ENCODE results near the gene SLC6A20.

SLC6A20 gene

DNA sequence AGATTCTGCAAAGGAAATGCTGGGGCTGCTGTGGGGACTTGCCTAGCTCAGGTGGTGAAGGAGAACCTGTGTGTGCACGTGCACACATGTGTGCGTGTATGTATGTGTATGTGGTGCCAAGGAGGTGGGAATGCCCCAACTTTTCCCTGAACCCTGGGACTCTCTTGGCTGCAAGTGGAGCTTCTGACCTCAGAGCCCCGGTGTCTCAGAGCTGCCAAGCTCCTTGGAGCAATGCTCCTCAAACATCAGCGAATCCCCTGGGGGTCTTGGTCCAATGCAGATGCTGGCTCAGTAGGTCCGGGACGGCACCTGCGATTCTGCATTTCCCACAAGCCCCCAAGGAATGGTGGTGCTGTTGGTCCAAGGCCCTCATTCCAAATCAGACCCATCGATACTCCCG, 5.8 kb upstream of the SLC6A20 start:
- DNase-seq (ENCODE audit: low read depth): no peak

- DNase-seq (ENCODE audit: low read depth): no peak
Observed at GRCh38 chr3:45800611-45801010, 4.3 kb upstream of the SLC6A20 start.

- DNase-seq (ENCODE audit: low read depth): no peak
Observed at GRCh38 chr3:45799586-45799985, 3.2 kb upstream of the SLC6A20 start.

- DNase-seq (ENCODE audit: low read depth): no peak
Observed at GRCh38 chr3:45798034-45798433, 1.7 kb upstream of the SLC6A20 start.

DNA sequence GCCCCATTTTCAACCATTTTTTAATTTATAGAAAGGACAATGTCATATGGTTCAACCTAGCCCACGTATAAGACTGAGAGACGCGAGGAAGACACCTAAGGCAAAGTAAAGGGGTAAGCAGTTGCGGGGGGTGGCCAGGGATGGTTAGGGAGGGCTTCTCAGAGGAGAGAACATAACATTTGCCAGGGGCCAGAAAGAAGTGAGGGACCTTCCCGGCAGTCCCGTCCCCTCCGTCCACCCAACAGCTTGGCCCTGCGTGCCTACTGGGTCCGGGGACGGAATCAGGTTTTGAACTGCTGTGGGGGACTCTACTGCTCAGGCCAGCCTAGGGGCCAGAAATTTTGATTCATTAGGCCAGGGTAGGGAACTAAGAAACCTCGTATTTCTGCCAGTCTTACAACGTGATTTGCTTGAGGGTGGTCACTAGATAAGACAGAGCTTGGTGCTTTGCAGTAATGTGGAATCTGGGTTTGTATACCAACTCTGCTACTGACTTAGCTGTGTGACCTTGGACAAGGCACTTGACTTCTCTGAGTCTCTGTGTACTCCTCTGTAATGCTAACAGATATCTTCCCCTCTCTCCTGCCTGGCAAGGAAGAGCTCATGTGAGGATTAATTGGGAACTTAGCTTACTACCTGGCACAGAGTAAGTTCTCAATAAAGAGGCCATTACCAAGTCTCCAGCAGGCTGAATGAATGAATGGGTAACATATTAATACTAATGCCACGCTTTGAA, 734 bp upstream of the SLC6A20 start:
- DNase-seq (ENCODE audit: low read depth): no peak

DNA sequence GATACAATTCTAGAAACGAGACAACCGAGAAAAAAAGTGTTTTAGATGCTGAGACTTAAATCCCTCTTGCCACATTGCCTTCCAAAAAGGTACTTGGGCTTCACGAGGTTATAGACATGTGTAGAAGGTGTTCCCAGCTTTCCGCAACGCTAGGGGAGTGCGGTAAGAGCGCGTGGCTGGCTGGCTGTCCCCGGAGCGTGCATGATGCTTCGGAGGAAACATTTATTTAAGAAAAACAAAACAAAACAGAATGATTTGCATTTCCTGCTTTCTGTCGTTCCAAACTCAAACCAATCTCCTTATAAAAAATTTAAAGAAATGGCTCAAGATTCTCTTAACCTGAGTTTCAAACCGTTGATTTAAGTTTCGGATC, 841 bp downstream of the SLC6A20 start:
- no peak for DNase-seq (ENCODE audit: low read depth)

GRCh38 chr3:45794660-45795059, 1.7 kb downstream of the SLC6A20 start:
- DNase-seq (ENCODE audit: low read depth): no peak

- DNase-seq (ENCODE audit: low read depth): no peak
Observed at GRCh38 chr3:45794177-45794560, 2.2 kb downstream of the SLC6A20 start.

DNA sequence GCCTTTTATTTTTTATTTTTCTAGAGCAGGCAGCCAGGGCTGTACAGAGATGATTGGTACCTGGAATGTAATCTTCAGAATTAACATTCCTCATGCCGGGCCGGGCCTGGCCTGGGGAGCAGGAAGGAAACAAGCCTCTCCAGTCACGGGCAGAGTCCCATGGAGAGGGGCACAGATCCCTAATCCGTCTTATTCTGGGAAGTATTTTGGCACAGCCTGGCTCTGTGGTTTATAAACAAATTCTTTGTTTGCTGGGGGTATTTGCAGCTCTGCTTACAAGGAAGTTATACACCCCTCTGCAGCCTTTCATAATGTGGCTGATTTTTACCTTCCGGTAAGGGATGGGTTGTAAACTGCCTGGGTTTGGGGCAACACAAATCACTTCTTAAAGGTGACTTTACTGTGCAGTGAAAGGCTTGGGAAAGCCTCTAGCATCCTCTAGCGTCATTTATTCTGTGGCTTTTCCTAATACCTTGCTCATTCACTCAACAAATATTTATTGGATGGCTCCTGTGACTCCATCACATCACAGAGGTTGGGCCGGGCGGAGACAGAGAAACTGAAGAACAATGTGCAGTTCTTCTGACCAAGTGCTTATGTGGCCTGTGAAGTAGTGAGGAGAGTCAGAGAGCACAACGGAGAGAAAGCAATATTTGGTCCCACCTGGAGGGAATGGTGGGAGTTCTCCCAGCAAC, 2.7 kb downstream of the SLC6A20 start:
- no peak for DNase-seq (ENCODE audit: low read depth)

- DNase-seq (ENCODE audit: low read depth): no peak
Observed at GRCh38 chr3:45792516-45793172, 3.7 kb downstream of the SLC6A20 start.

DNA sequence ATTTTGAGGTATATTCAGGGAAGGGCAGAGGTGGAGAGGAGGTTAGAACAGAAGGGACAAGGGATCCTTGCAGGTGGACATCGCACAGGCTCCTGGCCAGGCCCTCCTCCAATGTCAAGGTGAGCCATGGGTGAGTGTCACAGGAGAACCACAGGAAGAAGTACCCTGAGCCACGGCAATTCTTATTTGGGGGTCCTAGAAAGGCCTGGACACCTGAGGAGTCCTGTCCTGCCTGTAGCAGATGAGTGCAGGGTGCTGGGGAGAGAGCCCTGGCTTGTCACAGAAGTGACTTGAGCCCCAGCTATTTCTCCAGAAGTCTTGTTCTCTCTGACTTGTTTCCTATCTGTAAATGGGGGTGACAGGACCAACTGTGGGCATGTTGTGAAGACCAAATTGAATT, 4.3 kb downstream of the SLC6A20 start:
- DNase-seq (ENCODE audit: low read depth): no peak

DNA sequence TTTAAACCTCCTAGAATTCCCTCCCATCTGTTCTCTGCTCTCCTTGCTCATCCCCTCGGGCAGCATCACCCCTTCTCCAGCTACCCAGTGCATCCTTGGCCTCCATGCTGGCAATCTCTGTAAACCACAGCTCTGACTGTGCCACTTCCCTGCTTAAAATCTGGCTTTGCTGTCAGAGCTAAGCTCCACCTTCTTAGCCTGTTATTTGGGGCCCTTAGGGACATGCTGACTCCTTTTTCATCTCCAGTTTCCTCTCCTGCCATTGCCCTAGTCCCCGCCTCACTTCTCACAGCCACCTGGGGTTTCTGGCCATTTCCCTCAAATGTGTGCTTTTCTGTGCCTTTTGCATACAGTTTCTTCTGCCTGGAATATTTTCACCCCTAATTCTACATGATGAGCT, 5.7 kb downstream of the SLC6A20 start:
- DNase-seq (ENCODE audit: low read depth): no peak

DNA sequence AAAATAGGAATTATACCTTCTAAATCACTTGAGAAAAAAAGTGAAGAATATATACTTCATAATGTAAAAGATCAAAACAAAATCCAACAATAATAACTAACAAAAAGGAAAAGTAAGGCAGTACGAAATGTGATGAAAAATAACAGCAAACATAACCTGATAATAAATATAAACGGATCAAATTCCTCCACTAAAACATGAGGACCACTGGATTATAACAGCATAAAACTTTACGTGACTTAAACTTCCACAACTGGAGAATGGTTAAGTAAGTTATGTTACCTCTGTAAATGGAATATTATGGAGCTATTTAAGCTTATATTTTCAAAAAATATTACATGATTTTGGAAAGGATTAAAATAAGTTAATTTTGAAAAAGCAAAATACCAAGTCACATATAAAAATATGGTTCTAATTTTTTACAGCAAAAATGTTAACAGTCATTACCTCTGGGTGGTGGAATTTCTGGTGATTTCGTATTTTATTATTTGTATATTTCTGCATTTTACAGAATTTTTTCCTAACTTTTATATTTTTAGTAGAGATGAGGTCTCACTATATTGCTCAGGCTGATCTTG, 7.0 kb downstream of the SLC6A20 start:
- DNase-seq (ENCODE audit: low read depth): no peak

- DNase-seq (ENCODE audit: low read depth): no peak
Observed at GRCh38 chr3:45787551-45787950, 8.8 kb downstream of the SLC6A20 start.

GRCh38 chr3:45786801-45787495, 9.4 kb downstream of the SLC6A20 start:
- no peak for DNase-seq (ENCODE audit: low read depth)

- no peak for DNase-seq (ENCODE audit: low read depth)
Observed at GRCh38 chr3:45785605-45786150, 10.7 kb downstream of the SLC6A20 start.

DNA sequence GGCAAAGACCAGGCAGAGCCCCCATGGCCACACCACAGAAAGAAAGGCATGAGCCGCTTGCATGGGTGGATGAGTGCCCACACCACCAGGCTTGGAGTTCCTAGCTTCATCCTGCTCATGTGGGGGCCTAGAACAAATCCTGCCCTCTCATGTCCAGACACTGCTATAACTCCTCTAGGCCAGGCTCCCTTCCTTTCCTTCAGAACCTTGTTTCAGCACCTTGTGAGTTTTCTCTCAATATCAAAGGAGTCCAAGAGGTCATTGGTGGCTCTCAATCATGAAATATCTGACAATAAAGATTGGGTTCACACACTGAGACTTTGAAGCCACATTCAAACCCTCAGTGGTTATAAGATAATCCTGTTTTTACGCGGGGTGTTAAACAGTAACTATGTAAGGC, 12.7 kb downstream of the SLC6A20 start:
- DNase-seq (ENCODE audit: low read depth): no peak

- no peak for DNase-seq (ENCODE audit: low read depth)
Observed at GRCh38 chr3:45782381-45782780, 14.0 kb downstream of the SLC6A20 start.

GRCh38 chr3:45781841-45782240, 14.5 kb downstream of the SLC6A20 start:
- no peak for DNase-seq (ENCODE audit: low read depth)

GRCh38 chr3:45781271-45781670, 15.1 kb downstream of the SLC6A20 start:
- DNase-seq (ENCODE audit: low read depth): no peak

GRCh38 chr3:45779746-45780735, 16.3 kb downstream of the SLC6A20 start:
- no peak for DNase-seq (ENCODE audit: low read depth)

All from HS-27A (cell line).